Raji (cell line): ENCODE measurements around the gene CPLX3.
A peak's percentile ranks its signal among the peaks of the same experiment; 100 is the strongest.

Source experiments
- POLR2A ChIP-seq: IDR thresholded peaks from 2 replicates; pipeline ENCODE4 v1.6.1; 2011; ENCODE audit warnings: low read depth, low read length, control low read depth; ENCODE audit not compliant: insufficient read depth

CPLX3 gene

GRCh38 chr15:74829991-74830390 is 3.6 kb downstream of the CPLX3 start:
- no peak for TF ChIP-seq POLR2A

GRCh38 chr15:74830868-74831267 is 4.4 kb downstream of the CPLX3 start:
- TF ChIP-seq POLR2A, result no peak

- no peak for TF ChIP-seq POLR2A
Observed at GRCh38 chr15:74831813-74832495, 5.5 kb downstream of the CPLX3 start.

DNA sequence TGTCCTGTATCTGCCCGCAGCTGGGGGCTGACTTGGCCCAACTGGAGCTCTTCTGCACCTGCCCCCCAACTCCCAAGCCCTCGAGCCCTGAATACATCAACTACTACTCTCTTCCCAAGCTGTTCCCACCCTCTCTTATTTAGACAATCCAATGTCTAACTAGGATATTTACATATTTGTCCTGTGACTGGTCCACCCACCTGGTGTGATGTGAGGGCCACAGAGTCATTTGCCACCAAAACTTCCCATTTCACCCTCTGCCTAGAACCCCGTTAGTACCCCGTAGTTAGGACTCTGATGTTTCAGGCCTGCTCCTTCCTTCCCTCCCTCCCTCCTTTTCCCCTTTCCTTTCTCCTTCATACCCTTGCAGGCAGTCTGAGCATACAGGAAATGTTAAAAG is 6.4 kb downstream of the CPLX3 start:
- 0 out of 2 replicates have a peak, but pooled peaks have one; percentile 17 for TF ChIP-seq POLR2A

DNA sequence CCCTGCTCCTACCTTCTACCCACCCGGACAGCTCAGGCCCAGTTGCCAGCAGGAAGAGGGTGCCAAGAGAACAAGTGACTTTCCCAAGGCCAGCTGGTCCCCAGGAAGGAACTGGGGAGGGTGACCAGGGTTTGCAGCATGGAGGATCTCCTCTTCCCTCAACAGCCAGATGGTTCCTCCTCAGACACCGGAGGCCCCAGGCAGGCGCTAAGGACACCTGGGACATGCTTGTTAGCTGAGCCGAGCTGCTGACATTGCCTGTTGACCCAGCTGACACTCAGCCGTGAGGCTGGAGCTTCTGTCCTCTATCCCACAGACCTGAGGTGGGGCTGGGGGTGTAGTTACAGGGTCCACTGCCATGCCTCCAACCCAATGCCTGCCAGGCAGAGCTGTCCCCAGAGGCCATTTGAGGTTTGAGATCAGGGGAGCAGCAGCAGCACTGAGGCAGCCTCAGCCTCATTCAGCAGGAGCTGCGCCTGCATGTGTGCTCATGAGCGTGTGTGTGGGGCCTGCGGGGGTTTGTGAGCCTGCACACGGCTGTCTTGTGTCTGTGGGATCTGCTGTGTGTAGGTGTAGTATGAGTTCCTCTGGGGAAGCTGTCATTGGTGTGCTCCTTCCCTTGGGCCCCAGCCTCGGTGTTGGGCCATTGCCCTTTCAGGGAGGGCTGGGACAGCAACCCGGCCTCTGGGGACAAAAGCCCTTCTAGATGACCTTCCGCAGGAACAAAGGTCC is 7.1 kb downstream of the CPLX3 start:
- TF ChIP-seq POLR2A, result no peak

GRCh38 chr15:74835312-74835823 is 8.9 kb downstream of the CPLX3 start:
- TF ChIP-seq POLR2A, result no peak

GRCh38 chr15:74836846-74837245 is 10.4 kb downstream of the CPLX3 start:
- TF ChIP-seq POLR2A, result no peak

DNA sequence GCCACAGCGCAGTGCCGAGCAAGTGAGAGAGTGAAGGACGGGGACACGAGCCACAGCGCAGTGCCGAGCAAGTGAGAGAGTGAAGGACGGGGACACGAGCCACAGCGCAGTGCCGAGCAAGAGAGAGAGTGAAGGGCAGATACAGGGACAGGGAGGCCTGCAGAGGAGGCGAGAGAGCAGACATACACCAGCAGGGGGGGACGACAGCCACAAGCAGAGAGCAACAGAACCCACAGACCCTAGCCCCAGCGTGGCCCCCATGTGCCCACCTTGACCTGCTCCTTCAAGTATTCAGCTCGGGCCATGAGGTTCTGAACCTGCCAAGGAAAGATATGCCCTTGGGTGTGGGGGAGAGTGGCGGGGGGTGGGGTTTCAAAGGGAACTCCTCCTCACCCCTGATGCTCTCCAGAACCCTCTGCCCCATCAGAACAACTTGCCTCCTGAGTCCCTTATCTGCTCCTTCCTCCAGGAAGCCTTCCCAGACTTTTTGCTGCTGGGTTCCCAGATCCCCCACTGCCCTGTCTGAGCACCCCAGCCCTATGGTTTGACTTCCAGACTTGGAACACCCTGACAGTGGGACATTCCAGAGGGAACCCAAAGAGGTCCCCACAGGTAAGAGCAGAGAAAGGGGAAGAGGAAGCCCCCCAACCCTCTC is 11.2 kb downstream of the CPLX3 start:
- no peak for TF ChIP-seq POLR2A

- TF ChIP-seq POLR2A, result no peak
Observed at GRCh38 chr15:74838137-74838516, 11.7 kb downstream of the CPLX3 start.

DNA sequence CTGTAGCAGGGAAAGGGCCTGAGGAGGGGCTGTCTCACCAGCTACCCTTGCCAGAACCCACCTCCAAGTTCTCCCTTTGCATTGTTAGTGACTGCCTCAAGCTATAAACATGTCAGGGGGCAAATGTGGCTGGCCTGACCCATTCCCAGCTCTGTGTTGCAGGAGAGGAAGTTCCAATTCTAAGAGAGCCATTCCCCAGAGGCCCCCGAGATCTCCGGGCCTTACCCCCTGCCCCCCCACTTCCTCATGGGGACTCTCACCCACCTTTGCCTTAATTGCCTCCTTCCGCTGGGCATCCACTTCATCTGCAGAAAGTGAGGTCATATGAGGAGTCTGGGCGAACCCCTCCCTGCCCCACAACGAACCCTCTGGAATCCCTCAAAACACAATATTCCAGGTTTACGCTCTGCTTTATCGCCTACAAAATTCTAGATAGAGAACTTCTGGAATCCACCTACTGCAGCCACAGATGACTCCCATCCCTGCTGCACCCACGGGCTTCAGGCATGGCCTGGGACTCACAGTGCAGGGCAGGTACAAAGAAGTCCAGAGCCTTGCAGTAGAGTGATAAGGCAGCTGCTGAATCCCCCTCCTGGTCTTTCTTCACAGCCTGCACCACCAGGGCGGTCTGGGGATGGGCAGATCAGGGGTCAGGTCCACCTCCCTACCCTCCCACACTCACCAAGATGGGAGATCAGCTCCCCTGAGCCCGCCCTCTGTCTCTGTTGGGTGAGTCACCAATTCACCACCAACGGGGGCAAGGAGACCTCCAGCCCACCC is 12.5 kb downstream of the CPLX3 start:
- no peak for TF ChIP-seq POLR2A

GRCh38 chr15:74839526-74840395 is 13.3 kb downstream of the CPLX3 start:
- TF ChIP-seq POLR2A, result no peak

- TF ChIP-seq POLR2A, result no peak
Observed at GRCh38 chr15:74840851-74841775, 14.7 kb downstream of the CPLX3 start.

DNA sequence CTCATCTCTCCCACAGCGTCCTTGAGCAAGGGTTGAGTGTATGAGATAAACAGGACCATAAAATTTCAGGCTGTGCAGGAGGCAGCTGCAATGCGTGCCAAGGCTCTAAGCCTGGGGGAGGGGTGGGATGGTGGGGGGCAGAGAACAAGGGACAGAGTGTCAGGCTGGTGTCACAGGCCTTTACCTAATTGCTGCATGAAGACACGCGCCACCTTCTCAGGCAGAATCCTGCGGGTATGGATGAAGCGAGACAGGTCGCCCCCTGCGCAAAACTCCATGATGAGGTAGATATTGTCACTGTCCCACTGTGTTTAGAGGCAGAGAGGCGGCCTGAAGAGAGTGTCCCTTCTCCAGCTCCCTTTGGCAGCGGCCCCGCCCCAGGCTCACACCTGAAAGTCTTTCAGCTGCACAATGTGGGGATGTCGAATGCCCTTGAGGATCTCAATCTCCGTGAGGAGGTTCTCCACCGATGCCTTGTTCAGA is 15.5 kb downstream of the CPLX3 start:
- no peak for TF ChIP-seq POLR2A
